Measurements from ENCODE around the gene HECW1. TPM values are rescaled to one million over a fixed set of nuclear protein-coding genes. Genes with fewer than 3 reads are reported as not detected.

The HECW1 gene
- total and polyA plus RNA-seq, 2 experiments from 2014 or later: 11.0 to 21.8 TPM

DNA sequence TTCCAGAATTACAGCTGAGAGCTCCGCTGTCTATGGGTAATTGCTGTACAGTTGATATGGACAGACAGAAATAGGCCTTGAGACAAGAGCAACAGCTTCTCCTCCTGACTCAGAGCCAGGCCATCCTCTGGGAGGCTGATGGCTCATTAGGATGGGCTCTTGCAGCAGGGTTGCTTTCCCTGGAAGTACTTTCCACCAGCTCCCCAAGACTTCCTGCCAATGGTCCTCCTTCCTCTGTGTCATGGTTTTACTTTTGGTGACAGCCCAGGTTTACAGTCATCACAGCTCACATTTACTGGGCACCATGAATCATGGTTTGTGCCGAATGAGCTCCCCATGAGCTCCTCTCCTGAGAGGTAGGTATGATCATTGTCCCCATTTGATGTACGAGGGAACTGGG, 131.8 kb downstream of the HECW1 start (continued):
- TF ChIP-seq, protein P1, sequence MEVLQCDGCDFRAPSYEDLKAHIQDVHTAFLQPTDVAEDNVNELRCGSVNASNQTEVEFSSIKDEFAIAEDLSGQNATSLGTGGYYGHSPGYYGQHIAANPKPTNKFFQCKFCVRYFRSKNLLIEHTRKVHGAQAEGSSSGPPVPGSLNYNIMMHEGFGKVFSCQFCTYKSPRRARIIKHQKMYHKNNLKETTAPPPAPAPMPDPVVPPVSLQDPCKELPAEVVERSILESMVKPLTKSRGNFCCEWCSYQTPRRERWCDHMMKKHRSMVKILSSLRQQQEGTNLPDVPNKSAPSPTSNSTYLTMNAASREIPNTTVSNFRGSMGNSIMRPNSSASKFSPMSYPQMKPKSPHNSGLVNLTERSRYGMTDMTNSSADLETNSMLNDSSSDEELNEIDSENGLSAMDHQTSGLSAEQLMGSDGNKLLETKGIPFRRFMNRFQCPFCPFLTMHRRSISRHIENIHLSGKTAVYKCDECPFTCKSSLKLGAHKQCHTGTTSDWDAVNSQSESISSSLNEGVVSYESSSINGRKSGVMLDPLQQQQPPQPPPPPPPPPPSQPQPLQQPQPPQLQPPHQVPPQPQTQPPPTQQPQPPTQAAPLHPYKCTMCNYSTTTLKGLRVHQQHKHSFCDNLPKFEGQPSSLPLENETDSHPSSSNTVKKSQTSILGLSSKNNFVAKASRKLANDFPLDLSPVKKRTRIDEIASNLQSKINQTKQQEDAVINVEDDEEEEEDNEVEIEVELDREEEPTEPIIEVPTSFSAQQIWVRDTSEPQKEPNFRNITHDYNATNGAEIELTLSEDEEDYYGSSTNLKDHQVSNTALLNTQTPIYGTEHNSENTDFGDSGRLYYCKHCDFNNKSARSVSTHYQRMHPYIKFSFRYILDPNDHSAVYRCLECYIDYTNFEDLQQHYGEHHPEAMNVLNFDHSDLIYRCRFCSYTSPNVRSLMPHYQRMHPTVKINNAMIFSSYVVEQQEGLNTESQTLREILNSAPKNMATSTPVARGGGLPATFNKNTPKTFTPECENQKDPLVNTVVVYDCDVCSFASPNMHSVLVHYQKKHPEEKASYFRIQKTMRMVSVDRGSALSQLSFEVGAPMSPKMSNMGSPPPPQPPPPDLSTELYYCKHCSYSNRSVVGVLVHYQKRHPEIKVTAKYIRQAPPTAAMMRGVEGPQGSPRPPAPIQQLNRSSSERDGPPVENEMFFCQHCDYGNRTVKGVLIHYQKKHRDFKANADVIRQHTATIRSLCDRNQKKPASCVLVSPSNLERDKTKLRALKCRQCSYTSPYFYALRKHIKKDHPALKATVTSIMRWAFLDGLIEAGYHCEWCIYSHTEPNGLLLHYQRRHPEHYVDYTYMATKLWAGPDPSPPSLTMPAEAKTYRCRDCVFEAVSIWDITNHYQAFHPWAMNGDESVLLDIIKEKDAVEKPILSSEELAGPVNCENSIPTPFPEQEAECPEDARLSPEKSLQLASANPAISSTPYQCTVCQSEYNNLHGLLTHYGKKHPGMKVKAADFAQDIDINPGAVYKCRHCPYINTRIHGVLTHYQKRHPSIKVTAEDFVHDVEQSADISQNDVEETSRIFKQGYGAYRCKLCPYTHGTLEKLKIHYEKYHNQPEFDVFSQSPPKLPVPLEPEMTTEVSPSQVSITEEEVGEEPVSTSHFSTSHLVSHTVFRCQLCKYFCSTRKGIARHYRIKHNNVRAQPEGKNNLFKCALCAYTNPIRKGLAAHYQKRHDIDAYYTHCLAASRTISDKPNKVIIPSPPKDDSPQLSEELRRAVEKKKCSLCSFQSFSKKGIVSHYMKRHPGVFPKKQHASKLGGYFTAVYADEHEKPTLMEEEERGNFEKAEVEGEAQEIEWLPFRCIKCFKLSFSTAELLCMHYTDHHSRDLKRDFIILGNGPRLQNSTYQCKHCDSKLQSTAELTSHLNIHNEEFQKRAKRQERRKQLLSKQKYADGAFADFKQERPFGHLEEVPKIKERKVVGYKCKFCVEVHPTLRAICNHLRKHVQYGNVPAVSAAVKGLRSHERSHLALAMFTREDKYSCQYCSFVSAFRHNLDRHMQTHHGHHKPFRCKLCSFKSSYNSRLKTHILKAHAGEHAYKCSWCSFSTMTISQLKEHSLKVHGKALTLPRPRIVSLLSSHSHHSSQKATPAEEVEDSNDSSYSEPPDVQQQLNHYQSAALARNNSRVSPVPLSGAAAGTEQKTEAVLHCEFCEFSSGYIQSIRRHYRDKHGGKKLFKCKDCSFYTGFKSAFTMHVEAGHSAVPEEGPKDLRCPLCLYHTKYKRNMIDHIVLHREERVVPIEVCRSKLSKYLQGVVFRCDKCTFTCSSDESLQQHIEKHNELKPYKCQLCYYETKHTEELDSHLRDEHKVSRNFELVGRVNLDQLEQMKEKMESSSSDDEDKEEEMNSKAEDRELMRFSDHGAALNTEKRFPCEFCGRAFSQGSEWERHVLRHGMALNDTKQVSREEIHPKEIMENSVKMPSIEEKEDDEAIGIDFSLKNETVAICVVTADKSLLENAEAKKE (CRISPR knock-in tag; IDR thresholded peaks at IDR 0.05): no peak

DNA sequence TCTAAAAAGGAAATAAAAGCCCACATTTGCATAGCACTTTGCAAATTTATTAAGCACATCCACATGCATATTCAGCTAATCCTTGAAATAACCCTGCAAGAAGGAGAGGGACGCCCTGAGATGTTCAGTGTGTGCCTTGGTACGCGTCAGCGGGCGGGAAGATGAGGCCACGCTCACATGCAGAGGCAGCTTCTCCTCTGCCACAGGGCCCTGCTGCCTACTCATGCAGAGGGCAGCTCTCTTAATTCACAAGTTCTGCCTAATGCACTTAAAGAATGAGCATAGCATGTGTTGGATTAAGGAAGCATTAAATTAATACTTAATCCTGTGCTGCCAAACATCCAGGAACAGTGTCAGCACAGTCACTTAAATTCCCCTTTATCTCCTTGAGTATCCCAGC, 132.3 kb downstream of the HECW1 start:
- H3K36me3 ChIP-seq (ENCODE audit: insufficient read depth): no peaks in the 10 kb centered on the region
- no peak overlapping the region for H3K4me2 ChIP-seq
- DNase-seq (ENCODE audit: low spot score) (no peak), ATAC-seq (no peak)
- no peaks in the 10 kb centered on the region for H3K9me3 Mint-ChIP-seq
- no peak overlapping the region for H2AFZ ChIP-seq
- H3K27me3 ChIP-seq (ENCODE audit: insufficient read depth): no peaks in the 10 kb centered on the region
- no peaks in the 10 kb centered on the region for H4K20me1 ChIP-seq (replicated peaks; ENCODE audit: insufficient read depth)
- peaks cover 3% of the 10 kb centered on the region for H3K4me1 ChIP-seq (ENCODE audit: insufficient read depth)
- H3K4me3 Mint-ChIP-seq: no peak overlapping the region
- no peaks in the 10 kb centered on the region; the same call in 2 of the 3 replicates for H3K36me3 Mint-ChIP-seq (ENCODE audit: low read depth)
- H3K9me2 ChIP-seq (ENCODE audit: insufficient read depth): peaks cover 14% of the 10 kb centered on the region; the same call in 1 of the 2 replicates
- H3K4me1 Mint-ChIP-seq: peaks cover 14% of the 10 kb centered on the region
- H3K4me3 ChIP-seq: no peak overlapping the region
- H3K27ac Mint-ChIP-seq: no peak overlapping the region
- H3K79me2 ChIP-seq (replicated peaks; ENCODE audit: insufficient read depth): no peaks in the 10 kb centered on the region
- no peak overlapping the region for H3K27ac ChIP-seq (ENCODE audit: low read depth)
- no peaks in the 10 kb centered on the region for H3F3A ChIP-seq (replicated peaks; ENCODE audit: low read depth)
- H3K27me3 Mint-ChIP-seq (ENCODE audit: insufficient read depth, low read depth, poor library complexity): peaks cover 5% of the 10 kb centered on the region
- TF ChIP-seq, protein P2, sequence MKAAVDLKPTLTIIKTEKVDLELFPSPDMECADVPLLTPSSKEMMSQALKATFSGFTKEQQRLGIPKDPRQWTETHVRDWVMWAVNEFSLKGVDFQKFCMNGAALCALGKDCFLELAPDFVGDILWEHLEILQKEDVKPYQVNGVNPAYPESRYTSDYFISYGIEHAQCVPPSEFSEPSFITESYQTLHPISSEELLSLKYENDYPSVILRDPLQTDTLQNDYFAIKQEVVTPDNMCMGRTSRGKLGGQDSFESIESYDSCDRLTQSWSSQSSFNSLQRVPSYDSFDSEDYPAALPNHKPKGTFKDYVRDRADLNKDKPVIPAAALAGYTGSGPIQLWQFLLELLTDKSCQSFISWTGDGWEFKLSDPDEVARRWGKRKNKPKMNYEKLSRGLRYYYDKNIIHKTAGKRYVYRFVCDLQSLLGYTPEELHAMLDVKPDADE (IDR thresholded peaks at IDR 0.05): no peak
- no peak for TF ChIP-seq CREB1 (CRISPR knock-in tag; IDR thresholded peaks at IDR 0.05; ENCODE audit: low read depth)
- TF ChIP-seq, protein P3, sequence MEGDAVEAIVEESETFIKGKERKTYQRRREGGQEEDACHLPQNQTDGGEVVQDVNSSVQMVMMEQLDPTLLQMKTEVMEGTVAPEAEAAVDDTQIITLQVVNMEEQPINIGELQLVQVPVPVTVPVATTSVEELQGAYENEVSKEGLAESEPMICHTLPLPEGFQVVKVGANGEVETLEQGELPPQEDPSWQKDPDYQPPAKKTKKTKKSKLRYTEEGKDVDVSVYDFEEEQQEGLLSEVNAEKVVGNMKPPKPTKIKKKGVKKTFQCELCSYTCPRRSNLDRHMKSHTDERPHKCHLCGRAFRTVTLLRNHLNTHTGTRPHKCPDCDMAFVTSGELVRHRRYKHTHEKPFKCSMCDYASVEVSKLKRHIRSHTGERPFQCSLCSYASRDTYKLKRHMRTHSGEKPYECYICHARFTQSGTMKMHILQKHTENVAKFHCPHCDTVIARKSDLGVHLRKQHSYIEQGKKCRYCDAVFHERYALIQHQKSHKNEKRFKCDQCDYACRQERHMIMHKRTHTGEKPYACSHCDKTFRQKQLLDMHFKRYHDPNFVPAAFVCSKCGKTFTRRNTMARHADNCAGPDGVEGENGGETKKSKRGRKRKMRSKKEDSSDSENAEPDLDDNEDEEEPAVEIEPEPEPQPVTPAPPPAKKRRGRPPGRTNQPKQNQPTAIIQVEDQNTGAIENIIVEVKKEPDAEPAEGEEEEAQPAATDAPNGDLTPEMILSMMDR (conservative IDR thresholded peaks at IDR 0.05; ENCODE audit: low read depth in 2 of 2): no peak
- no peak for TF ChIP-seq ZNF114 (CRISPR knock-in tag; IDR thresholded peaks at IDR 0.05)
- TF ChIP-seq, protein P4, sequence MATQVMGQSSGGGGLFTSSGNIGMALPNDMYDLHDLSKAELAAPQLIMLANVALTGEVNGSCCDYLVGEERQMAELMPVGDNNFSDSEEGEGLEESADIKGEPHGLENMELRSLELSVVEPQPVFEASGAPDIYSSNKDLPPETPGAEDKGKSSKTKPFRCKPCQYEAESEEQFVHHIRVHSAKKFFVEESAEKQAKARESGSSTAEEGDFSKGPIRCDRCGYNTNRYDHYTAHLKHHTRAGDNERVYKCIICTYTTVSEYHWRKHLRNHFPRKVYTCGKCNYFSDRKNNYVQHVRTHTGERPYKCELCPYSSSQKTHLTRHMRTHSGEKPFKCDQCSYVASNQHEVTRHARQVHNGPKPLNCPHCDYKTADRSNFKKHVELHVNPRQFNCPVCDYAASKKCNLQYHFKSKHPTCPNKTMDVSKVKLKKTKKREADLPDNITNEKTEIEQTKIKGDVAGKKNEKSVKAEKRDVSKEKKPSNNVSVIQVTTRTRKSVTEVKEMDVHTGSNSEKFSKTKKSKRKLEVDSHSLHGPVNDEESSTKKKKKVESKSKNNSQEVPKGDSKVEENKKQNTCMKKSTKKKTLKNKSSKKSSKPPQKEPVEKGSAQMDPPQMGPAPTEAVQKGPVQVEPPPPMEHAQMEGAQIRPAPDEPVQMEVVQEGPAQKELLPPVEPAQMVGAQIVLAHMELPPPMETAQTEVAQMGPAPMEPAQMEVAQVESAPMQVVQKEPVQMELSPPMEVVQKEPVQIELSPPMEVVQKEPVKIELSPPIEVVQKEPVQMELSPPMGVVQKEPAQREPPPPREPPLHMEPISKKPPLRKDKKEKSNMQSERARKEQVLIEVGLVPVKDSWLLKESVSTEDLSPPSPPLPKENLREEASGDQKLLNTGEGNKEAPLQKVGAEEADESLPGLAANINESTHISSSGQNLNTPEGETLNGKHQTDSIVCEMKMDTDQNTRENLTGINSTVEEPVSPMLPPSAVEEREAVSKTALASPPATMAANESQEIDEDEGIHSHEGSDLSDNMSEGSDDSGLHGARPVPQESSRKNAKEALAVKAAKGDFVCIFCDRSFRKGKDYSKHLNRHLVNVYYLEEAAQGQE (IDR thresholded peaks at IDR 0.05; ENCODE audit: unreplicated experiment): no peak
- no peak for TF ChIP-seq EZH2phosphoT487 (IDR thresholded peaks at IDR 0.05; ENCODE audit: unreplicated experiment)
- TF ChIP-seq POLR2AphosphoS5 (IDR thresholded peaks at IDR 0.05; ENCODE audit: low read depth): no peak
